ENCODE measurements around the gene EIF4A2. TPM values are rescaled to one million over a fixed set of nuclear protein-coding genes. Genes with fewer than 3 reads are reported as not detected.

The EIF4A2 gene
- total and polyA plus RNA-seq, 2 of the 13 experiments (the other 11 are each of a cell fraction or from before 2014, with no cell fraction given): 480 to 596 TPM

DNA sequence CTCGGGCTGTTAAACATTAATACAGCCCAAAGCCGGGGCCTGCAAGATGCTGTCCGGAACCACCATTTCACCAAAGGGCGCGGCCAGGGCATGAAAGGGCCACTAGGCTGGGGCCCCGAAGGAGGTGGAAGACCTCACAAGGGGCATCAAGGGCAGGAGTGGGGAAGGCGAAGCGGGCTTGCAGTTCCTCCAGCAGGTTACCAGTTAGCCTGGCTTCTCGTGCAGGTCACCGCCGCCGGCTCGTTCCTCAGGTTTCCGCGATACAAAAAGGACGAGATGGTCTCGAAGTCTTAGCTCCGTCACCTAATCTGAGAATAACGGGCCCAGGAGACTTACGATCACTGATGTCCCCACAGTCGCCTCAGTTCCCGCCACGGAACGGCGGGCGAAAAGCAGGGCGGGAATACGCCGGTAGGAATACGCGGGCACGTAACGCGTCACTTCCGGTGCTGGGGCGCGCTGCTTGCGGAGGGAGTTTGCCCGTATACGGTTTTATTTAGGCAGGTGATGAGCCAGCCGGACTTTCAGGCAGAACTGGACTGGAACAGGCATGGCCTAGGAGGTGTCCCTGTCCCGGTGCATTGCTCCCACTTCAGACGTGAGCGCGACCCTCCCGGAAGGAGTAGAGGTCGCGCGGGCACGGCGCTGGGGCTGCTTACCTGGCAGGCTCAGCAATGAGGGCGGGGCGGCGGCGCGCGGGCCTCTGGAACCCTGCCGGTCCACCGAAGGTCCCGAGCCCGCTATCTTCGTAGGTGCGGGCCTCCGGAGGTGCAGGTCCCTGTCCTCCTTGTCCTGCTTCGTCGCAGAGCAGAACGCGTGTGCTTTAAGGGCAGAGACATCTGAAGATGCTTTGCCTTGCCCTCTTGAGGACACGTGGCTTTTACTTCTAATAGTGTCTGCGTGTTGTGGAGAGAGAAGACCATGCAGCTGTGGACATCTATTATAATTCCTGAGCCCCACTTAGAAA lies 23.0 kb downstream of the EIF4A2 start, which contains the start of gene RFC4 (continued):
- TF ChIP-seq FOXP1 (IDR thresholded peaks at IDR 0.05) (no peak), FOXP1 (CRISPR knock-in tag; IDR thresholded peaks at IDR 0.05) (no peak), ZNF674 (CRISPR knock-in tag; IDR thresholded peaks at IDR 0.05; ENCODE audit: low read depth) (no peak), ZBTB42 (CRISPR knock-in tag; IDR thresholded peaks at IDR 0.05) (no peak), RCOR2 (CRISPR knock-in tag; IDR thresholded peaks at IDR 0.05) (0 out of 2 replicates have a peak, but pooled peaks have one; percentile 35), ELF3 (CRISPR knock-in tag; IDR thresholded peaks at IDR 0.05) (no peak; the same call in 1 of the 2 replicates), NR3C1 (CRISPR knock-in tag; IDR thresholded peaks at IDR 0.05) (no peak), MATR3 (CRISPR knock-in tag; IDR thresholded peaks at IDR 0.05) (no peak), SP1 (IDR thresholded peaks at IDR 0.05) (no peak), SP1 (CRISPR knock-in tag; IDR thresholded peaks at IDR 0.05) (peak; percentile 69; the same call in 1 of the 2 replicates), MAFG (CRISPR knock-in tag; IDR thresholded peaks at IDR 0.05) (no peak), ZNF766 (CRISPR knock-in tag; IDR thresholded peaks at IDR 0.05; ENCODE audit: borderline replicate concordance) (peak; percentile 62; the same call in 1 of the 2 replicates), ZNF749 (CRISPR knock-in tag; IDR thresholded peaks at IDR 0.05; ENCODE audit: borderline replicate concordance) (peak; percentile 88; the same call in 1 of the 2 replicates), TBP (CRISPR knock-in tag; IDR thresholded peaks at IDR 0.05) (no peak)
- TF ChIP-seq, protein P1, sequence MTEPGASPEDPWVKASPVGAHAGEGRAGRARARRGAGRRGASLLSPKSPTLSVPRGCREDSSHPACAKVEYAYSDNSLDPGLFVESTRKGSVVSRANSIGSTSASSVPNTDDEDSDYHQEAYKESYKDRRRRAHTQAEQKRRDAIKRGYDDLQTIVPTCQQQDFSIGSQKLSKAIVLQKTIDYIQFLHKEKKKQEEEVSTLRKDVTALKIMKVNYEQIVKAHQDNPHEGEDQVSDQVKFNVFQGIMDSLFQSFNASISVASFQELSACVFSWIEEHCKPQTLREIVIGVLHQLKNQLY (CRISPR knock-in tag; IDR thresholded peaks at IDR 0.05): no peak
- TF ChIP-seq, protein P2, sequence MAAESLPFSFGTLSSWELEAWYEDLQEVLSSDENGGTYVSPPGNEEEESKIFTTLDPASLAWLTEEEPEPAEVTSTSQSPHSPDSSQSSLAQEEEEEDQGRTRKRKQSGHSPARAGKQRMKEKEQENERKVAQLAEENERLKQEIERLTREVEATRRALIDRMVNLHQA (CRISPR knock-in tag; IDR thresholded peaks at IDR 0.05): no peak
- TF ChIP-seq, protein P3, sequence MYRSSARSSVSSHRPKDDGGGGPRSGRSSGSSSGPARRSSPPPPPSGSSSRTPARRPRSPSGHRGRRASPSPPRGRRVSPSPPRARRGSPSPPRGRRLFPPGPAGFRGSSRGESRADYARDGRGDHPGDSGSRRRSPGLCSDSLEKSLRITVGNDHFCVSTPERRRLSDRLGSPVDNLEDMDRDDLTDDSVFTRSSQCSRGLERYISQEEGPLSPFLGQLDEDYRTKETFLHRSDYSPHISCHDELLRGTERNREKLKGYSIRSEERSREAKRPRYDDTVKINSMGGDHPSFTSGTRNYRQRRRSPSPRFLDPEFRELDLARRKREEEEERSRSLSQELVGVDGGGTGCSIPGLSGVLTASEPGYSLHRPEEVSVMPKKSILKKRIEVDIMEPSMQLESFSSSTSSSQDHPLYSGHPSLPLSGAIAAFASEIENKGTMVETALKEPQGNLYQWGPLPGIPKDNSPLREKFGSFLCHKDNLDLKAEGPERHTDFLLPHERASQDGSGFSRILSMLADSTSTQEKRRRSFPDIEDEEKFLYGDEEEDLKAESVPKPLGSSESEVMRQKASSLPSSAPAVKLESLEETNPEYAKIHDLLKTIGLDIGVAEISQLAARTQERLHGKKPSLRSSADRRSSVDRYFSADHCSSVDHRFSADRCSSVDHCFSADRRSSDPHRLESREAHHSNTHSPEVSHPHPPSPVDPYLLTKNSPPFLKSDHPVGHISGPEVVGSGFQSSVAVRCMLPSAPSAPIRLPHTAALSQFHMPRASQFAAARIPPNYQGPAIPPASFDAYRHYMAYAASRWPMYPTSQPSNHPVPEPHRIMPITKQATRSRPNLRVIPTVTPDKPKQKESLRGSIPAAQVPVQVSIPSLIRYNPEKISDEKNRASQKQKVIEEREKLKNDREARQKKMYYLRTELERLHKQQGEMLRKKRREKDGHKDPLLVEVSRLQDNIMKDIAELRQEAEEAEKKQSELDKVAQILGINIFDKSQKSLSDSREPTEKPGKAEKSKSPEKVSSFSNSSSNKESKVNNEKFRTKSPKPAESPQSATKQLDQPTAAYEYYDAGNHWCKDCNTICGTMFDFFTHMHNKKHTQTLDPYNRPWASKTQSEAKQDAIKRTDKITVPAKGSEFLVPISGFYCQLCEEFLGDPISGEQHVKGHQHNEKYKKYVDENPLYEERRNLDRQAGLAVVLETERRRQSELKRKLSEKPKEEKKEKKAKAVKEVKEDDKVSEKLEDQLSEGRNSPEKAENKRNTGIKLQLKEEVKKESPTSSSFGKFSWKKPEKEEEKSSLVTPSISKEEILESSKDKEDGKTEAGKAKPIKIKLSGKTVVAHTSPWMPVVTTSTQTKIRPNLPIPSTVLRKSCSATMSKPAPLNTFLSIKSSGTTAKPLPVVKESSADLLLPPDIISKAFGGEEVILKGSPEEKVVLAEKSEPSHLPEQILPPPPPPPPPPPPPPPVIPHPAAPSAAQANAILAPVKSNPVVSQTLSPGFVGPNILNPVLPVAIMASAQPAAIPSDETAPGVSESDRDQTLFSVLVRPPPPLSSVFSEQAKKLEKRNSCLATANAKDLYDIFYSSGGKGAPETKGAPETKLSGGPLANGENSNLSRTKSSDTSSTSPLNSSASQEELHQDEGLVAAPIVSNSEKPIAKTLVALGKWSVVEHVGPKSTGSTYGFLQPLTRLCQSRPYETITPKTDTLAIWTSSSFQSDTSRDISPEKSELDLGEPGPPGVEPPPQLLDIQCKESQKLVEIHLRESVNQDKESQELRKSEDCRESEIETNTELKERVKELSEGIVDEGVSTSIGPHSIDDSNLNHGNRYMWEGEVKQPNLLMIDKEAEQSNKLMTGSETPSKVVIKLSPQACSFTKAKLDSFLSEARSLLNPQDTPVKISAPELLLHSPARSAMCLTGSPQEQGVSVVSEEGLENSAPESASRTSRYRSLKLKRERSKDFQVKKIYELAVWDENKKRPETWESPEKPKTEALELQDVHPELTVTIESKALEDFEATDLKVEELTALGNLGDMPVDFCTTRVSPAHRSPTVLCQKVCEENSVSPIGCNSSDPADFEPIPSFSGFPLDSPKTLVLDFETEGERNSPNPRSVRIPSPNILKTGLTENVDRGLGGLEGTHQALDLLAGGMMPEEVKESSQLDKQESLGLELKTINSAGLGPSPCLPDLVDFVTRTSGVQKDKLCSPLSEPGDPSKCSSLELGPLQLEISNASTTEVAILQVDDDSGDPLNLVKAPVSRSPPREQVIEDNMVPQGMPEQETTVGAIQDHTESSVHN (CRISPR knock-in tag; IDR thresholded peaks at IDR 0.05): 0 out of 2 replicates have a peak, but pooled peaks have one; percentile 51
- TF ChIP-seq, protein P4, sequence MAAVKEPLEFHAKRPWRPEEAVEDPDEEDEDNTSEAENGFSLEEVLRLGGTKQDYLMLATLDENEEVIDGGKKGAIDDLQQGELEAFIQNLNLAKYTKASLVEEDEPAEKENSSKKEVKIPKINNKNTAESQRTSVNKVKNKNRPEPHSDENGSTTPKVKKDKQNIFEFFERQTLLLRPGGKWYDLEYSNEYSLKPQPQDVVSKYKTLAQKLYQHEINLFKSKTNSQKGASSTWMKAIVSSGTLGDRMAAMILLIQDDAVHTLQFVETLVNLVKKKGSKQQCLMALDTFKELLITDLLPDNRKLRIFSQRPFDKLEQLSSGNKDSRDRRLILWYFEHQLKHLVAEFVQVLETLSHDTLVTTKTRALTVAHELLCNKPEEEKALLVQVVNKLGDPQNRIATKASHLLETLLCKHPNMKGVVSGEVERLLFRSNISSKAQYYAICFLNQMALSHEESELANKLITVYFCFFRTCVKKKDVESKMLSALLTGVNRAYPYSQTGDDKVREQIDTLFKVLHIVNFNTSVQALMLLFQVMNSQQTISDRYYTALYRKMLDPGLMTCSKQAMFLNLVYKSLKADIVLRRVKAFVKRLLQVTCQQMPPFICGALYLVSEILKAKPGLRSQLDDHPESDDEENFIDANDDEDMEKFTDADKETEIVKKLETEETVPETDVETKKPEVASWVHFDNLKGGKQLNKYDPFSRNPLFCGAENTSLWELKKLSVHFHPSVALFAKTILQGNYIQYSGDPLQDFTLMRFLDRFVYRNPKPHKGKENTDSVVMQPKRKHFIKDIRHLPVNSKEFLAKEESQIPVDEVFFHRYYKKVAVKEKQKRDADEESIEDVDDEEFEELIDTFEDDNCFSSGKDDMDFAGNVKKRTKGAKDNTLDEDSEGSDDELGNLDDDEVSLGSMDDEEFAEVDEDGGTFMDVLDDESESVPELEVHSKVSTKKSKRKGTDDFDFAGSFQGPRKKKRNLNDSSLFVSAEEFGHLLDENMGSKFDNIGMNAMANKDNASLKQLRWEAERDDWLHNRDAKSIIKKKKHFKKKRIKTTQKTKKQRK (IDR thresholded peaks at IDR 0.05; ENCODE audit: low read length): no peak
